K562 (cell line): ENCODE results near the gene FAM124B. TPM values are rescaled to one million over a fixed set of nuclear protein-coding genes. Genes with fewer than 3 reads are reported as not detected.
A peak's percentile ranks its signal among the peaks of the same experiment; 100 is the strongest.

Experiments used
- ATAC-seq: fragments of 200-7000 bp; cut with Tn5 transposase; 3 replicates; pipeline ENCODE4 v1.9.1; 2020; ENCODE audit warnings: moderate library complexity
- BruUV-seq: library from RNA; stranded (reverse); fragments of 400-500 nt; replicated peaks from 2 replicates; lab custom pipeline; 2021; lab: Mats Ljungman, UMichigan
- CTCF ChIA-PET: fragments of 300-600 bp; formaldehyde crosslinking; extraction: SDS; loops from one replicate; lab custom pipeline; 2021; ENCODE audit warnings: low intra/inter-chr PET ratio; lab: Yijun Ruan, JAX
- POLR2A ChIA-PET: fragments of 300-600, 350-650 bp; sonication (Branson Sonifier 250); formaldehyde crosslinking; extraction: SDS; loops from one replicate; lab custom pipeline; 2021; ENCODE audit warnings: antibody characterized with exemption, inconsistent platforms; lab: Yijun Ruan, JAX
- DNase-seq, 4 experiments: peaks; one replicate each; pipeline versions ENCODE4 v3.0.0 to v3.0.0-alpha.2; 2011 to 2018; ENCODE audit warnings: low spot score in 3 of 4, mixed read lengths in 3 of 4; ENCODE audit errors: extremely low read depth in 1 of 4
- FAIRE-seq: peaks from 2 replicates; lab custom pipeline; 2011; peaks lifted over from hg19 to GRCh38; lab: Jason Lieb, UNC
- H2AFZ ChIP-seq: 2 replicates; pipeline ENCODE4 v1.6.0; 2011; ENCODE audit warnings: low read depth, low read length, control low read depth, inconsistent platforms
- H3K27ac ChIP-seq: fragments of 200-600 bp; 3 replicates; pipeline ENCODE4 v1.8.0; 2011; ENCODE audit warnings: low read depth, mild to moderate bottlenecking, control low read depth, inconsistent platforms, low read length, moderate library complexity, mixed read lengths; ENCODE audit errors: extremely low read depth
- H3K27me3 ChIP-seq, 2 experiments: fragments of 300-600 bp in 1 of 2; 2 replicates in 1 of 2; 3 replicates in 1 of 2; pipeline versions ENCODE4 v1.6.0 to v1.8.0; 2011; ENCODE audit warnings: inconsistent platforms in 2 of 2, low read length in 2 of 2, mild to moderate bottlenecking in 1 of 2, mixed read lengths in 1 of 2, moderate library complexity in 1 of 2; ENCODE audit not compliant: control insufficient read depth in 2 of 2, insufficient read depth in 2 of 2
- H3K36me3 ChIP-seq: fragments of 300-600 bp; 3 replicates; pipeline ENCODE4 v1.8.0; 2011; ENCODE audit warnings: mild to moderate bottlenecking, low read length, inconsistent platforms; ENCODE audit not compliant: control insufficient read depth, insufficient read depth
- H3K4me1 ChIP-seq, 2 experiments: fragments of 200-600 bp in 1 of 2; replicated peaks in 1 of 2; 2 replicates in 1 of 2; 3 replicates in 1 of 2; pipeline versions ENCODE4 v1.5.1 to v1.8.0; 2011; ENCODE audit warnings: inconsistent platforms in 2 of 2, low read length in 2 of 2, mild to moderate bottlenecking in 1 of 2, mixed read lengths in 1 of 2, moderate library complexity in 1 of 2; ENCODE audit not compliant: control insufficient read depth in 2 of 2, insufficient read depth in 2 of 2
- H3K4me2 ChIP-seq: 2 replicates; pipeline ENCODE4 v1.6.1; 2011; ENCODE audit warnings: low read length, control low read depth, inconsistent platforms, mixed read lengths; ENCODE audit not compliant: insufficient read depth
- H3K4me3 ChIP-seq: fragments of 200-600 bp; sonication (generic), shearing (Covaris generic); 2 replicates; pipeline ENCODE4 v1.5.1; 2016; ENCODE audit warnings: control low read depth, inconsistent platforms
- H3K79me2 ChIP-seq: fragments of 200-600 bp; 3 replicates; pipeline ENCODE4 v1.8.0; 2011; ENCODE audit warnings: low read length, inconsistent platforms; ENCODE audit not compliant: control insufficient read depth, insufficient read depth
- H3K9ac ChIP-seq, 2 experiments: 2 replicates each; pipeline versions ENCODE4 v1.6.0 to v1.6.1; 2011; ENCODE audit warnings: low read depth in 2 of 2, low read length in 2 of 2, control low read depth in 1 of 2, inconsistent platforms in 1 of 2, mild to moderate bottlenecking in 1 of 2, mixed read lengths in 1 of 2; ENCODE audit not compliant: insufficient read depth in 1 of 2
- H3K9me1 ChIP-seq: one replicate; pipeline ENCODE4 v1.6.0; 2011; ENCODE audit warnings: inconsistent platforms, mild to moderate bottlenecking, low read length, moderate library complexity; ENCODE audit not compliant: control insufficient read depth, insufficient read depth
- H3K9me3 ChIP-seq: replicated peaks from 2 replicates; pipeline ENCODE4 v1.5.1; 2011; ENCODE audit warnings: low read depth, low read length, inconsistent platforms; ENCODE audit not compliant: control insufficient read depth, insufficient read depth
- H4K20me1 ChIP-seq: replicated peaks from 2 replicates; pipeline ENCODE4 v1.6.1; 2011; ENCODE audit warnings: low read length, inconsistent platforms, mixed read lengths; ENCODE audit not compliant: control insufficient read depth, insufficient read depth
- BRCA1 ChIP-seq, 2 experiments: fragments of 450-650 bp in 1 of 2; sonication (generic) in 1 of 2; formaldehyde crosslinking in 1 of 2; IDR thresholded peaks; 2 replicates each; pipeline versions ENCODE4 v1.5.0 to v1.6.1; 2017 to 2020; ENCODE audit warnings: mild to moderate bottlenecking in 1 of 2, missing genetic modification reagents in 1 of 2
- RHOXF2B ChIP-seq: fragments of 250-450 bp; sonication (Bioruptor Pico); conservative IDR thresholded peaks from 2 replicates; pipeline ENCODE4 v1.5.1; 2021
- SPI1 ChIP-seq: IDR thresholded peaks from 2 replicates; pipeline ENCODE4 v1.6.1; 2011; ENCODE audit warnings: low read depth, low read length, control low read depth, borderline replicate concordance
- ZNF780A ChIP-seq: fragments of 250-450 bp; sonication (Bioruptor Pico); IDR thresholded peaks from 2 replicates; pipeline ENCODE4 v1.5.0; 2021; ENCODE audit warnings: mild to moderate bottlenecking
- WGBS: fragments of 100-300 bp; shearing (Covaris generic); methylation state at CpG from one replicate; pipeline ENCODE4 v1.1.6; 2016; ENCODE audit warnings: low coverage, mixed read lengths; ENCODE audit not compliant: insufficient coverage; ENCODE audit errors: missing lambda C conversion rate; 5-methylcytosine and 5-hydroxymethylcytosine counted together
- in situ Hi-C: fragments of 300-500 bp; cut with MboI; formaldehyde crosslinking; loops from 4 replicates; pipeline ENCODE4 v1.15.0; 2018; ENCODE audit warnings: inconsistent platforms, mixed read lengths
- intact Hi-C: fragments of 100-400 bp; cut with micrococcal nuclease; formaldehyde crosslinking; loops from 2 replicates; pipeline ENCODE4 v1.14.2; 2022
- polyA plus RNA-seq, 8 experiments: library from polyadenylated mRNA; depleted of rRNA in 4 of 8; stranded (reverse) in 5 of 8; unstranded in 3 of 8; fragments of >200 nt; fragmentation: Nextera tagmentation in 2 of 8; fragmentation: Illumina TruSeq in 1 of 8; extraction: Ambion mirVana in 2 of 8; extraction: Trizol in 1 of 8; gene quantifications; 2 replicates each; pipeline versions ENCODE4 v1.2.1 to v1.2.3, GENCODE V29; 2011 to 2014; ENCODE audit warnings: inconsistent platforms in 1 of 8, missing spikeins in 1 of 8
- total RNA-seq, 7 experiments: library from RNA; depleted of rRNA in 6 of 7; stranded (reverse); fragments of >200 nt in 6 of 7; fragmentation: Illumina TruSeq in 2 of 7; extraction: Trizol in 2 of 7; gene quantifications; 2 replicates each; pipeline versions ENCODE4 v1.2.1 to v1.2.3, GENCODE V29; 2011 to 2021; ENCODE audit warnings: low replicate concordance in 1 of 7
- TF ChIP-seq, protein P1 (sequence below): sonication (generic); formaldehyde crosslinking; IDR thresholded peaks from 2 replicates; pipeline ENCODE4 v1.8.0; 2022; ENCODE audit warnings: missing genetic modification reagents, mild to moderate bottlenecking, borderline replicate concordance

The FAM124B gene
- total and polyA plus RNA-seq, 9 of the 15 experiments (the other 6 are each of a cell fraction or from before 2014, with no cell fraction given) = 6.2 to 21.4 (median 9.3) TPM

DNA sequence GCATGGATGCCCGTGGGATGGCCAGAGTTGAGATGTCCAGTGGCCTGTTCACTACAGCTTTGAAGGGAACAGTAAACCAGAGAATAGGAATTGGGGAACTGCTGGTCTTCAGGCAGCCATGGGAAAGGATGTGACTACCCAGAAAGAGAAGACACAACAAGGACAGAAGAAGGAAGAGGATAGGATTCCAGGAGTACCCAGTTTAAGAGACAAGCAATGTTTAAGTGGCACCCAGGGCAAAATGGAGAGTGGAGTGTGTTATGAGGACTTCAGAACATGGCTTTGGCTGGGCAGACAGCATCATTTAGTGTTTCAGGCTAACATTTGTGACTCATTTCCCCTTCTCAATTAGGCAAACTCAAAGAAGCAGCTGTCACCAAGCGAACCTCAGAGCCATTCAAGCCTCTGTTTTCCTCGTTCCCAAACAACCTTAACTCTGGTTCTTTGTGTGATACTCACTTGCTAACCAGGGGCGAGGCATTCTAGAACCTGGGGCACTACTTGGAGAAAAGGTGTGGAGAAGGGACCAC lies 4.0 kb upstream of the FAM124B start (continued):
- TF ChIP-seq, protein P1, sequence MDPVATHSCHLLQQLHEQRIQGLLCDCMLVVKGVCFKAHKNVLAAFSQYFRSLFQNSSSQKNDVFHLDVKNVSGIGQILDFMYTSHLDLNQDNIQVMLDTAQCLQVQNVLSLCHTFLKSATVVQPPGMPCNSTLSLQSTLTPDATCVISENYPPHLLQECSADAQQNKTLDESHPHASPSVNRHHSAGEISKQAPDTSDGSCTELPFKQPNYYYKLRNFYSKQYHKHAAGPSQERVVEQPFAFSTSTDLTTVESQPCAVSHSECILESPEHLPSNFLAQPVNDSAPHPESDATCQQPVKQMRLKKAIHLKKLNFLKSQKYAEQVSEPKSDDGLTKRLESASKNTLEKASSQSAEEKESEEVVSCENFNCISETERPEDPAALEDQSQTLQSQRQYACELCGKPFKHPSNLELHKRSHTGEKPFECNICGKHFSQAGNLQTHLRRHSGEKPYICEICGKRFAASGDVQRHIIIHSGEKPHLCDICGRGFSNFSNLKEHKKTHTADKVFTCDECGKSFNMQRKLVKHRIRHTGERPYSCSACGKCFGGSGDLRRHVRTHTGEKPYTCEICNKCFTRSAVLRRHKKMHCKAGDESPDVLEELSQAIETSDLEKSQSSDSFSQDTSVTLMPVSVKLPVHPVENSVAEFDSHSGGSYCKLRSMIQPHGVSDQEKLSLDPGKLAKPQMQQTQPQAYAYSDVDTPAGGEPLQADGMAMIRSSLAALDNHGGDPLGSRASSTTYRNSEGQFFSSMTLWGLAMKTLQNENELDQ (CRISPR knock-in tag) = no peak
- no peak for TF ChIP-seq BRCA1 (IDR thresholded peaks at IDR 0.05)
- no peak for TF ChIP-seq BRCA1 (CRISPR knock-in tag; IDR thresholded peaks at IDR 0.05)

DNA sequence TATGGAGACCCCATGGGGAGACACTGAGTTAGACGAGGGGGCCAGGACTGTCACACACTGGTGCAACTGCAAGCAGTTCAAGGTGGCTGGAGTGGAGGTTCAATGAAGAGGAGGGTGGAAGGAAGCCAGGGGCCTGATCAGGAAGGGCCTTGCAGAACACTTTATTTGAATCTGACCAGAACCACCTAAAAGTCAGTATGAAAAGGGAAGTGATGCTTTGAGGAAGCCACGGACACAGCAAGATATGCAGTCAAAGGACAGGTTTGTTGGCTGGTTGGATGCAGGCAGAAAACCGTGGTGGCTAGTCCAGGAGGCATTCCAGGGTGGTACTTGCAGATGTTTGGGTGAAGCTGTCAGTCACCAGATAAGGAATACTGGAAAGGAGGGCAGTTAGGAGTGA lies 3.5 kb upstream of the FAM124B start:
- Histone ChIP-seq H3K9ac (no peak overlapping the region), H3K4me3 (no peak overlapping the region)
- TF ChIP-seq ZNF780A (no peak), SPI1 (peak; percentile 34; the same call in 1 of the 2 replicates), RHOXF2B (CRISPR knock-in tag) (no peak)
- TF ChIP-seq, all 486 proteins: peak for 1
- no peak for FAIRE-seq
- POLR2A ChIA-PET = no interaction called here
- CTCF ChIA-PET = no interaction called here
- Histone ChIP-seq H2AFZ (no peak overlapping the region), H3K9me1 (no peaks in the 10 kb centered on the region), H3K4me1 (peaks cover 0 to 4% of the 10 kb centered on the region in 2 experiments; a peak in 3 of 5 replicates), H3K36me3 (no peaks in the 10 kb centered on the region), H4K20me1 (no peaks in the 10 kb centered on the region), H3K9me3 (no peaks in the 10 kb centered on the region), H3K27me3 (no peaks in the 10 kb centered on the region), H3K27ac (no peak overlapping the region), H3K79me2 (peaks cover 14% of the 10 kb centered on the region), H3K4me2 (no peak overlapping the region)
- BruUV-seq = no TSS peak
- DNase-seq = no peak
- intact Hi-C loops (no loop called here), in situ Hi-C loops (no loop called here)
- 38% methylated on average over 3 of the region's 3 CpGs for WGBS
- ATAC-seq = no peak
